ENCODE results near the gene SMOC2. TPM values are rescaled to one million over a fixed set of nuclear protein-coding genes. Genes with fewer than 3 reads are reported as not detected.

The SMOC2 gene
- polyA plus RNA-seq, 1 donor (not counting 4 experiments of a cell fraction or from before 2014, with no cell fraction given) = 1.1 TPM

DNA sequence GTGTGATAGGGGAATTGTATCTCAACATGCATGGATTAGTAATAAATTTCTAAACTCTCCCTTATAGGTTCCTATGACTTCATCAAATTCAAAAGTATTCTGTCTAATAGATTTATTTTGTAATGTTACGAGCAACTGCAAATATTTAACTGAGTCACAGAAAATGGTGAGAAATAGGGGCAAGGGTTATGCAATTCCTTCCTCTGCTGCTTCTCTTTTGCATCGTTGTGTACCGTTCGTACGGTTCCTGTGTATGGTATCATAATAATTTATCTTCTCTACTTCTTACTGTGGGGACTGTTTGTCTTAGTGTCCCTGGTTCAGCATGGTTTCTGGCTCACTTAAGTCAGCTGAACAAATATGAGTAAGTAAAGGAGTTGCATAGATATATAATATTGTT is 44.8 kb downstream of the SMOC2 start:
- Histone ChIP-seq H3K27me3 (ENCODE audit: control insufficient read depth, extremely low read depth, insufficient read depth, low read length) (no peaks in the 10 kb centered on the region), H3K4me2 (ENCODE audit: control insufficient read depth, extremely low read depth, insufficient read depth, low read depth, low read length) (no peak overlapping the region), H4K20me1 (ENCODE audit: control insufficient read depth, extremely low read depth, insufficient read depth, low read length) (no peaks in the 10 kb centered on the region), H3K36me3 (ENCODE audit: control insufficient read depth in 2 of 2, extremely low read depth in 1 of 2, insufficient read depth in 2 of 2, low read length in 2 of 2) (no peaks in the 10 kb centered on the region), H3K4me3 (ENCODE audit: control insufficient read depth in 2 of 3, extremely low read depth in 1 of 3, insufficient read depth in 2 of 3, low read depth in 1 of 3, low read length in 3 of 3) (no peak overlapping the region), H3K27ac (ENCODE audit: control insufficient read depth, insufficient read depth, low read length) (no peak overlapping the region), H3K9me1 (ENCODE audit: control insufficient read depth, extremely low read depth, insufficient read depth, low read length) (no peaks in the 10 kb centered on the region), H3K4me1 (ENCODE audit: control insufficient read depth, extremely low read depth, insufficient read depth, low read length) (no peaks in the 10 kb centered on the region), H3K9ac (ENCODE audit: control insufficient read depth, extremely low read depth, insufficient read depth, low read length) (no peak overlapping the region), H3K79me2 (ENCODE audit: control insufficient read depth, insufficient read depth, low read length) (no peaks in the 10 kb centered on the region), H3K9me3 (ENCODE audit: control insufficient read depth, low read depth, low read length) (no peaks in the 10 kb centered on the region), H2AFZ (ENCODE audit: control insufficient read depth, low read length) (no peak overlapping the region)
- DNase-seq (ENCODE audit: low read depth, low spot score) (no peak), FAIRE-seq (no peak)
- TF ChIP-seq EZH2 (IDR thresholded peaks at IDR 0.05; ENCODE audit: low read length) = no peak
- TF ChIP-seq, protein P1, sequence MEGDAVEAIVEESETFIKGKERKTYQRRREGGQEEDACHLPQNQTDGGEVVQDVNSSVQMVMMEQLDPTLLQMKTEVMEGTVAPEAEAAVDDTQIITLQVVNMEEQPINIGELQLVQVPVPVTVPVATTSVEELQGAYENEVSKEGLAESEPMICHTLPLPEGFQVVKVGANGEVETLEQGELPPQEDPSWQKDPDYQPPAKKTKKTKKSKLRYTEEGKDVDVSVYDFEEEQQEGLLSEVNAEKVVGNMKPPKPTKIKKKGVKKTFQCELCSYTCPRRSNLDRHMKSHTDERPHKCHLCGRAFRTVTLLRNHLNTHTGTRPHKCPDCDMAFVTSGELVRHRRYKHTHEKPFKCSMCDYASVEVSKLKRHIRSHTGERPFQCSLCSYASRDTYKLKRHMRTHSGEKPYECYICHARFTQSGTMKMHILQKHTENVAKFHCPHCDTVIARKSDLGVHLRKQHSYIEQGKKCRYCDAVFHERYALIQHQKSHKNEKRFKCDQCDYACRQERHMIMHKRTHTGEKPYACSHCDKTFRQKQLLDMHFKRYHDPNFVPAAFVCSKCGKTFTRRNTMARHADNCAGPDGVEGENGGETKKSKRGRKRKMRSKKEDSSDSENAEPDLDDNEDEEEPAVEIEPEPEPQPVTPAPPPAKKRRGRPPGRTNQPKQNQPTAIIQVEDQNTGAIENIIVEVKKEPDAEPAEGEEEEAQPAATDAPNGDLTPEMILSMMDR (optimal IDR thresholded peaks at IDR 0.05 in 1 of 3, IDR thresholded peaks at IDR 0.05 in 1 of 3, conservative IDR thresholded peaks at IDR 0.05 in 1 of 3; ENCODE audit: extremely low read depth in 1 of 3, insufficient read depth in 2 of 3, low read length in 3 of 3) = no peak
- dilution Hi-C loops (cut with MboI; ENCODE audit: extremely low pct_ligation_motif_present, low sequenced_read_pairs) = no loop called here

DNA sequence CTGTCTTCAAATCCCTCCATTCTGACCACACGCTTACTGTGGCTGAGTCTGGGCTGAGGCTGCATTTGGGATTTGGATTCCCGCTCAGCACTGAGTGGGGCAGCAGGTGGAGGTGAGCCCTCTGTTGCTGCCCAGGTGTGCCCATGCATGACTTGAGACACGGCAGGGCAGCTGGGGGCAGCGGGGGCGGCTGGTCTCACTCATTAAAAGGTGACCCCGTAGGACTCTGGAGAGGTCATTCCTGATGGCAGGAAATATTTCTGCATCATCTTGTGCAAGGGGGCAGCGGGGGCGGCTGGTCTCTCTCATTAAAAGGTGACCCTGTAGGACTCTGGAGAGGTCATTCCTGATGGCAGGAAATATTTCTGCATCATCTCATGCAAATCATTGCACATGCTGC is 49.8 kb downstream of the SMOC2 start:
- H3K27ac ChIP-seq (ENCODE audit: control insufficient read depth, insufficient read depth, low read length) = no peak overlapping the region
- no peaks in the 10 kb centered on the region for H3K79me2 ChIP-seq (ENCODE audit: control insufficient read depth, insufficient read depth, low read length)
- H4K20me1 ChIP-seq (ENCODE audit: control insufficient read depth, extremely low read depth, insufficient read depth, low read length) = no peaks in the 10 kb centered on the region
- TF ChIP-seq EZH2 (IDR thresholded peaks at IDR 0.05; ENCODE audit: low read length) = no peak
- TF ChIP-seq, protein P1 (optimal IDR thresholded peaks at IDR 0.05 in 1 of 3, IDR thresholded peaks at IDR 0.05 in 1 of 3, conservative IDR thresholded peaks at IDR 0.05 in 1 of 3; ENCODE audit: extremely low read depth in 1 of 3, insufficient read depth in 2 of 3, low read length in 3 of 3) = no peak
- no peak overlapping the region for H3K4me3 ChIP-seq (ENCODE audit: control insufficient read depth in 2 of 3, extremely low read depth in 1 of 3, insufficient read depth in 2 of 3, low read depth in 1 of 3, low read length in 3 of 3)
- H3K36me3 ChIP-seq (ENCODE audit: control insufficient read depth in 2 of 2, extremely low read depth in 1 of 2, insufficient read depth in 2 of 2, low read length in 2 of 2) = no peaks in the 10 kb centered on the region
- H3K4me1 ChIP-seq (ENCODE audit: control insufficient read depth, extremely low read depth, insufficient read depth, low read length) = no peaks in the 10 kb centered on the region
- FAIRE-seq (no peak), DNase-seq (ENCODE audit: low read depth, low spot score) (no peak)
- no peaks in the 10 kb centered on the region for H3K9me3 ChIP-seq (ENCODE audit: control insufficient read depth, low read depth, low read length)
- no peak overlapping the region for H3K4me2 ChIP-seq (ENCODE audit: control insufficient read depth, extremely low read depth, insufficient read depth, low read depth, low read length)
- no peaks in the 10 kb centered on the region for H3K27me3 ChIP-seq (ENCODE audit: control insufficient read depth, extremely low read depth, insufficient read depth, low read length)
- H3K9ac ChIP-seq (ENCODE audit: control insufficient read depth, extremely low read depth, insufficient read depth, low read length) = no peak overlapping the region
- H2AFZ ChIP-seq (ENCODE audit: control insufficient read depth, low read length) = no peak overlapping the region
- H3K9me1 ChIP-seq (ENCODE audit: control insufficient read depth, extremely low read depth, insufficient read depth, low read length) = no peaks in the 10 kb centered on the region
- dilution Hi-C loops (cut with MboI; ENCODE audit: extremely low pct_ligation_motif_present, low sequenced_read_pairs) = no loop called here
